Left lobe of liver (tissue), 2 donors: Measurements from ENCODE around the gene BRD4. TPM values are rescaled to one million over a fixed set of nuclear protein-coding genes. Genes with fewer than 3 reads are reported as not detected.

ENCODE experiments used
- ATAC-seq: fragments of 200-7000 bp; cut with Tn5 transposase; one replicate; pipeline ENCODE4 v1.9.1; 2020; ENCODE audit warnings: mild to moderate bottlenecking, moderate library complexity
- DNase-seq: peaks from one replicate; pipeline ENCODE4 v3.0.0-alpha.2; 2020; ENCODE audit warnings: low spot score
- total RNA-seq: library from RNA; stranded (reverse); gene quantifications from one replicate; pipeline ENCODE4 v1.2.1, GENCODE V29; 2021
- donor health status: DM: no; HTN: no; CAD: no; lungs with moderate emphysema.
- donor health status: DM: no; HTN: yes; CAD: no.

The BRD4 gene
- total RNA-seq, 1 donor from 2014 or later = 46.1 TPM

DNA sequence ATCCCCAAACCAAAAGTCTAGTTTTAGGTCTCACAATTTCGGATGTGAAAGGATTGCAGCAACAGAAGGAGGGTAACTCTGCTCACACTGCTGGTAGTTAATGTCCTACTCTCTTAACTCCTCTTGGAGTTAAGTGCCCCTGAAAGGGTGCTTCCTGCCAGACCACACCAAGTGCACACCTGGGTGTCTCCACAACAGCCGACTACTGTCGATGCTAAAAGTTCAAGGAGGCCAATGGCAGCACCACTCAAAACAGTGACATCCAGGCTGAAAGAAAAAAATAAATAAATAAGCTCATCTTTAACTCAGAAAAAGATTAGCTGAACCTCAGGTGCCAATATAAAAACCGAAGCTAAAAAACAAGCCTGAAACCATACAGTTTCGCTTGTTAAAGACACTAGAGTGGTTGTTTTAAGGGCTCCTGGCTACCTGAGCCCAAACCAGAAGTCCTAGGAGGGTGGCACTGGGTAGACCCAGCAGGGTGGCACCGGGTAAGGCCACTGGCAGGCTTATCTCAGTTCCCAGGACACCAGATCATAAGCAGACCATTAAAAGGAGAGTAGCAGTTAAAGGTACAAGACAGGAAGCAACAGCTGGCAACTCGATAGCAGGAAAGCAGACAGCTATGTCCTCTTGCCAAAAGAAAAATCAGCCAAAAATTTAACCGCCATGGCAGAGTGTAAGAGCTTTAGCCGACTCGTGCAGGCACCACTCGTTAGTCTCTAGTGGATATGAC is 39.3 kb downstream of the BRD4 start:
- ATAC-seq (peak; percentile 40), DNase-seq (no peak)

GRCh38 chr19:15292140-15292539 is 40.2 kb downstream of the BRD4 start:
- DNase-seq (no peak), ATAC-seq (no peak)

- ATAC-seq = no peak
These were observed 40.8 kb downstream of the BRD4 start for GRCh38 chr19:15291548-15292021.

DNA sequence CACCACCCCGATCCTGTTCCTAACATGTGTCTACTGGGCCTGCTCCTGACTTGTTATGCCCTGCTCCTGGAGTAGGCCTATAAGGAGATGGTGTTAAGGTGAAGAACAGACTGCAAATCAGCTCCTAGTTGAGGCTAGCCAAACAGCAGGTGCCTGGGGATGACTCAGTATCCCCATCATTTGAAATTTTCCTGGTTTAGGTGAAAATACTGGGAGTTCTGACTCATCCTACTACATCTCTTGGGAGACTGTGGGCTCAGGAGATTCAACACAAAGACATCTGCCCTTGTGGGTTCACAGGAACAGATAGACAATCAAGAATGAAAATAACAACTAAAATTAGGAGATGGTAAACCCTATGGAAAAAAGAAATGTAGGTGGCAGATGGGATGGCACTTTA is 41.2 kb downstream of the BRD4 start:
- ATAC-seq = no peak

More at GRCh38 chr19:15291548-15292021, 40.8 kb downstream of the BRD4 start:
- DNase-seq = no peak

DNA sequence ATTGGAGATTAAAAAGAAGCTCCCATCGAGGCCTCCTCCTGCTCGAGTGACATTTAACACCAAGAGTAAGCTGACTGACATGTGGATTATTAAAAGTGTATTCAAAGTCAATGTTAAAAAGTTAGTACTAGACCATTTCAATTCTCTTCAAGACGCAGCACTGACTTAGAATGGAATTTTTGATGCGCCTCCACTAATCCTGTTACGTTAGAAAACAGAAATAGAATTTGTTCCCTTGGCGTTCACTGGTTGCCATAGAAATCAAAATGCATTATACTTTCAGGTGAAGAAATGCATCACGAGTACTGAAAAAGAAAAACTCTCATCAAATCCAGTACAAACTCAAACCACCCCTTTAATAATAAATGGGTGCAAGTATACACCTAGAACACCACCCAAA is 42.2 kb downstream of the BRD4 start:
- ATAC-seq = no peak
- no peak for DNase-seq

More for the DNA sequence above, 41.2 kb downstream of the BRD4 start:
- DNase-seq = no peak

- ATAC-seq (no peak), DNase-seq (no peak)
These were observed 42.7 kb downstream of the BRD4 start for GRCh38 chr19:15289673-15290072.

GRCh38 chr19:15288146-15288963 is 44.0 kb downstream of the BRD4 start:
- DNase-seq (no peak), ATAC-seq (peak; percentile 42)

- ATAC-seq = no peak
- no peak for DNase-seq
These were observed 44.8 kb downstream of the BRD4 start for GRCh38 chr19:15287496-15287895.

DNA sequence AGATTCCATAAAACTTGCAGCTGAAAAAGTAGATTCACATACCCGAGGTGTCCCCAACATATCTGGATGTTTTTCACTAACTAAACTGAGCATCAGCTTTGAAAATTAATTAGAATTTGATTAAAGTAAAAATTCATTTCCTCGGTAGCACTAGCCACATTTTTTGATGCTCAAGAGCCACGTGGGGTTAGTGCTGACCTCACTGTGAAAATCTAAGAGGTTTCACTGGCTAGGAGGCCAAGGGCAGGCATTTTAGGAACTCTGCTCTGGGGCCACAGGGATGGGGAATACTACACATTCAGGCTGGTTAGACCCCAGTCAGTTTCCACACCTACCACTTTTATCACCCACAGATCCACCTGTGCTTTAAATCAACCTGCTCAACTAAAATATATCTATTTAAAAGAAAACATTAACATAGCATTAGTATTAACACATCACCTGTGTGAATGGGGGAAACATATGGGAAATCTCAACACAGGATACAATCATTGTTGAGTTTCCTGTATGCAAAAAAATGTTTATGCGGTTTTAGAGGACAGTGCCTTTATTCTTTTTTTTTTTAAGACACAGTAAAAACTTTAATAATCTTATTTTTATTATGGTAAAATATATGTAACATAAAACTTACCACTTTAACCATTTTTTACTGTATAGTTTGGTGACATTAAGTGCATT is 45.5 kb downstream of the BRD4 start:
- DNase-seq = no peak
- no peak for ATAC-seq

- no peak for DNase-seq
- ATAC-seq = no peak
These were observed 46.3 kb downstream of the BRD4 start for GRCh38 chr19:15285896-15286591.

DNA sequence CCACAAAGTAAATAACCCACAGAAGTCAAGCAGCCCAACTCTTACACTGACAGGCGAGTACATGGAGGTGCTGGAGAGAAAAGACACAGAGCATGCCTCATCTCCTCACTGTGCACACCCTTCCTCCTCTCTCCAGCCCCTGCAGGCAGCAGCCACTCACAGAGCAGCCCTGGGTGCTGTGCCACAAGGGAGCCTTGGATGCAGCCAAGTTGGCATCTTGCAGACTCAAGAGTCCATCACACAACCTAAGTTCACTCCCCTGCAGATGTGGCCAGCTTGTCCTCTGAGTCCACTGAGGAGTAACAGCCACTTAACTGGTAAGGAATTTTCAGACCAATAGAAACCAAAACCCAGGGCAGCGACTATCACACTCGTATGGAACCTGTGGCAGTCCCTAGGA is 47.4 kb downstream of the BRD4 start:
- DNase-seq = no peak
- no peak for ATAC-seq

DNA sequence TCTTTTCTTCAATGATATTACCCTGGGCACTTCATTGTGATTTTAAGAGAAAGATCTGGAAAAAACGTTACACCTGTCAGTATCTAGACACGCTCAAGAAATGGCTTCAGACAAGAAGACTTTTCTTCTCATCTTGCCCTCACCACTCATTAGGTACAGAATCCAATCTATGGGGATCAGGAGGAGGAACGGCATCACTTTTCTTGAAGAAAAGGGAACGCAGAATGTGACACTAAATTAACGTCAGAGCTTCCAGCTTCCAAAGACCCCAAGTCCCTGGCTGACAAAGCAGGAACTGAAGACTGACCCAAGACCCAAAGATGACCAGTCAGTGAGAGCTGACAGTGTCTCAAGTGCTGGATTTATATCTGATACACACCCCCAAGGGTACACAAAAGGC is 48.2 kb downstream of the BRD4 start:
- ATAC-seq = no peak
- no peak for DNase-seq

- no peak for DNase-seq
- no peak for ATAC-seq
These were observed 49.0 kb downstream of the BRD4 start for GRCh38 chr19:15283141-15283883.

DNA sequence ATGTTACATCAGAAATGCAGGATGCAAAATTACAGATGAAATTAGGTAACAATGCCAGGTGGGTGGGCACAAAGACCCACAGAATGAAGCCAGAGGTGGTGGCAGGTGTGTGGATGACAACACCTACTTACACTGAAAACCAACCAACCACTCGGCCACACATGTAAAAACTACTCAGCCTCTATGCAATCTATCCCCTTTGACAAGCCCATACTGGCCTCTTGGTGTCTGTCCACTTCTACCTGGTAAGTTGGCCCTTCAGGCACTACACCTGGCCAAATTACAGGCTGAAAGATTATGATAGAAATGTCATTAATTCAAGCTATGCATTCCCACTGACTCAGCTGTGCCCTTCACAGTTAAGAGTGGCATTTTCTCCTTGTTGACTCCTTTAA is 50.0 kb downstream of the BRD4 start:
- DNase-seq (no peak), ATAC-seq (no peak)

DNA sequence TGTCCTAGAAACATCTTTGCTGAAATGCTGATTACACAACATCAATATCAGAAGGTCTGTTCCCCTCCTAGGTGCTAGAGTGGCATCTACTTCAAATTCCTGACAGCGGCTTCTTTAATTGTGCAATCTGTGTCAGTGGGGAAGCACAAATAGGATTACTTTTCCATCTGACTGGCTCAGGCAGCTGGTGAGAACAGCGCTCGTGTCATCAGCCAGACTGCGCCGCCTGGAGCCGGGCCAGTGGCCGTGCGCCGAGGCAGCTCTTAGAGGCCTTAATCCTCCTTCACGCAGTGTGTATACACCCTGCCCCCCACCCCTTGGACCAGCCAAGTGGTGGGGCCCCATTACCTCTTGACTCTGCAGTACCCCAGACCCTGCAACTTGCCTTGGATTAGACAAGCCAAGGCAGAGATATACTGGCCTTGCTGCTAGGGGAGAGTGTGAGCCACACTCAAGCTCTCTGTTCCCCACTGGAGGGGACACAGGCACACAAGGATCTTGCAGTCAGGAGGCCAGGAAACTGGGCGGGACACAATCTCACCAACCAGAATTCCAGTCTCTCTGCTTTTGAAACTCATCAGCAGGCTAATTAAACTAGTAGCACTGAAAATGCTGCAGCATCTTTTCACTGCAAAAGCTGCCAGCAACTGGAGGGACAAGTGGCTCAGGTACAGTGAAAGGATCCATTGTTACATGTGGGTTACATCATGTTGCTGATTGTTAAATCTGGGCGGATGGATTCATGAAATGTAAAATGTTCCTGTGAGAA is 51.2 kb downstream of the BRD4 start:
- peak; percentile 84 for DNase-seq
- ATAC-seq = peak; percentile 81

DNA sequence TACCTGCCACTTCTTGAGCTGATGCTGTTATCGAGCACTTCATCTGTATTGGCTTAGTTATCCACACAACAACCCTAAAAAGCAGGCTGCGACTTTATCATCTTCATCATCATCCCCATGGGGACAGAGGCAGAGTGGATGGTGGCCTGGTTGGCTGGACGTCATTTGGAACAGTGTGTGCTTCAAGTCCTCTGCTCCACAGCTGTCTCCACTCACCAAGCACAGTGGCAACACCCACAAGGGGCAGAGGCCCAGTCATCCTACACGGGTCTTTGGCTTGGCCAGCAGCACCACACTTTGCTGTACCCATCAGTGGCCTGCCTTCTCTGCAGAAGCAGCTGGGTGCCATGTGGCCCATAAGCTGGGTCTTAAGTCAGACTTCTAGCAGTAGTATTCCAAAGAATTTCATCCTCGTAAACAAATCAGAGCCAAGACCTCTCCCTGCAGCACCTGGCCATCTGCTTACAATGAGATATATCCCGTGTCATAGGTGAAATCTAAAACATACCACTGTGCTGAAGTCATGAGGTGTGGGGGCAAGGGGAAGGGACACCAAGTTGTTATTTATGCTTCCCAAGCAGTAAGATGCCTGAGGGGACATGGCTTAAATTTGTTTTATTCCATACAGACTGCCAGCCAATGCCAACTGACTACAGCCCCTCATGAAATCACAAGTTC is 52.2 kb downstream of the BRD4 start:
- DNase-seq = no peak

DNA sequence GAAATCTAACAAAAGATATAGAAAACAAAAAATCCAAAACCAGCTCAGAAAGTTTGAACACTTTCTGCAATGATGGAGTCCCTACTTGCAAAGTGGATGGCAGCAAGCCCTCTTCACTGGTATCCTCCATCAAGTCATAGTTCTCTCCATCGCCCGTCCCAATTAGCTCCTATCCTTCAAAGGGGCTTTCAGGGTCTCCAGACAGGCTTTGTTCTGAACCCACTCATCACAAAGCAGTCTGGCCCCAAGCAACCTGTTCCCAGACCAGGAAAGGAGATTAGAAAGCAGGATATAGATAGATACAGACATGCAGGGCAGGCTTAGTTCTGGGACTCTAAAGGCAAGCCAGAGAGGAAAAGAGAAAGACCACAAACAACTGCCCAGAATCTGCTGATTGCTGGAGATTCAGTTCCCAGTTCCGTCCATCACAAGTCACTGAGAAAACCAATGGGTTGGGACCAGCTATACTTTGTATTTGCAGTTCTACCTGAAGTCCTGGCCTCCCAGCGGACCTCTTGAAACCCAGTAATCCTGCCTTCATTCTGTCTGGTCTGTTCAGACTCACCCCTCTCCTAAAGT is 52.9 kb downstream of the BRD4 start:
- DNase-seq (no peak), ATAC-seq (no peak)

More for the DNA sequence above, 52.2 kb downstream of the BRD4 start:
- ATAC-seq = no peak

DNA sequence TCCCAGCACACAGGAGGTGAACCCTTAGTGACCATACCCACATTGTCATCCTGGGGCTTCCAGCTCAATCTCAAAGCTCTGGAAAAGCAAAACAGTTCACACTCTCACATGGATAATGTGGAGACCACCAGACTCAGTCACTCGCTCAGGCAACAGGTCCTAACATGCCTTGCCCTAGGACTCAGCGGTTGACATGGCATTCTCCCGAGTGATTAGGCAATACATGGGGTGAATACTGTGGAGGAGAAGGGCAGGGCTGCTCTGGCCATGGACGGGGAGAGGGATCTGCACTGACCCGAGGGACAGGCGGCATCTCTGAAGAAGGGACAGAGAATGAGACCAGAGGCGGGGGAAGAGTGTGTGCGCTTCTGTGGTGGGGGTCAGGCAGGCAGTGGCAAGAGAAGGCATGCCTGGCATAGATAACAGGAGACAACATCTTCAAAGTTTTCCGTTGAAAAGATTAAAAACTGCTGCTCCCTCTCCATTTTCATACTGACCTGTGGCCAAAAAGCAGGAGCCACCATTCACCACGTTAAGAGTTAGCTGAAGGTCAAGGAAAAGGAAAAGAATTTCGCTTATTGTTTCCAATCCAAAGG is 55.6 kb downstream of the BRD4 start:
- no peak for DNase-seq
- peak; percentile 73 for ATAC-seq
